Measurements from ENCODE around the gene CEP128. TPM values are rescaled to one million over a fixed set of nuclear protein-coding genes. Genes with fewer than 3 reads are reported as not detected.

Gene CEP128
- total and polyA plus RNA-seq, 3 experiments from 2014 or later = 5.4 to 17.1 (median 15.4) TPM

DNA sequence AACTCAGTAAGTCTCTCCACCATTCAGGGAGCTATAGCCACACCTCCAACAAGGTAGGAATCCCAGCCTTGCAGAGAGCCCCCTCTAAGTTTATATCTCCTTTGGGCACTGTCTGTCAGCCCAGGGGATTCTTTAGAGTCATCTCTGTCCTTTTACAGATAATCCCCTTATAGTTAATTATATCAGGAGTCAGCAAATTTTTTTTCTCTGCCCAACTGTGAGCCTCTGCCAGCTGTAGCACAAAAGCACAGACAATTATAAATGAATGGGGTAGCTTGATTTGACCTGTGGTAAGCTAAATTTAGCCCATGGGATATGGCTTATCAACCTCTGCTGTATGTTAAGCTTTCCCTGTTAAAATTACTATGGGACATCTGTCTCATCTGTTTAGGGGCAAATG is 8.3 kb downstream of the CEP128 start:
- no peak for DNase-seq
- ChIA-PET POLR2A (interaction anchor here (0.7 kb wide), 1 partner anchor 8 kb away, joined by 3 read pairs; no protein-coding TSS in a partner anchor), CTCF (interaction anchor here (0.8 to 1.2 kb wide), 3 partner anchors 9 to 54 kb away, joined by 3 read pairs; partner anchors contain the start of gene TSHR)
- H3K36me3 Mint-ChIP-seq = peaks cover 2 to 5% (median 3%) of the 10 kb centered on the region in 3 donors
- Histone ChIP-seq H3K36me3 (ENCODE audit: insufficient read depth, low read length) (no peaks in the 10 kb centered on the region), H3K27ac (ENCODE audit: low read depth, low read length) (no peak overlapping the region), H3K9me3 (ENCODE audit: low read length) (no peaks in the 10 kb centered on the region), H3K4me3 (ENCODE audit: low read length) (no peak overlapping the region), H3K4me1 (ENCODE audit: insufficient read depth, low read length) (peaks cover 24% of the 10 kb centered on the region), H3K27me3 (ENCODE audit: insufficient read depth, low read length, poor library complexity, severe bottlenecking) (no peaks in the 10 kb centered on the region)
- H3K4me1 Mint-ChIP-seq = peaks cover 40 to 66% (median 58%) of the 10 kb centered on the region in 3 donors
- H3K27ac Mint-ChIP-seq = peak overlapping the region in 6 of 8 donors; percentile 26 to 83 (median 60)
- H3K27me3 Mint-ChIP-seq = no peaks in the 10 kb centered on the region
- H3K4me3 Mint-ChIP-seq = peak overlapping the region in 1 of 7 donors; percentile 29
- no peaks in the 10 kb centered on the region for H3K9me3 Mint-ChIP-seq

DNA sequence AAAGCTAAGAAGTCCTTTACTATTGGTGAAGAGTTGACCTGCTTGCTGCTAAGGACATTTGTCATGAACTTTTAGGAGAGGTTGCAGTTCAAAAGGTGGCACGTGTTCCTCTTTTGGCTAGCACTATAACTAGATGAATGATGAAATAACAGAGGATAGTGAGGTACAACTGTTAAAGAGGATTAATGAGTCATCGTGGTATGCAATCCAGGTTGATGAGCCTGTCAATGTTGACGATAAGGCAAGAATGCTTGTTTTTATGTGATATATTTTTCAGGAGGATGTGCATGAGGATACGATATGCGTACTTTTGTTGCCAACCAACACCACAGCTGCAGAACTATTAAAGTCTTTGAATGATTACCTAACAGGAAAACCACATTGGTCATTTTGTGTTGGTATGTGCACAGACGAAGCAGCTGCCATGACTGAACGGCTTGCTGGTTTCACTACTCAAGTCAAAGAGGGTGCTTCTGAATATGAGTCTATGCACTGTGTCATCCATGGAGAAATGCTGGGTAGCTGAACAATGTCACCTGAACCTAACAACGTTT is 10.6 kb downstream of the CEP128 start:
- DNase-seq = peak in 3 of 5 donors; percentile 70 to 83 (median 80)
- no peaks in the 10 kb centered on the region for H3K9me3 Mint-ChIP-seq
- Histone ChIP-seq H3K27me3 (ENCODE audit: insufficient read depth, low read length, poor library complexity, severe bottlenecking) (no peaks in the 10 kb centered on the region), H3K4me1 (ENCODE audit: insufficient read depth, low read length) (peaks cover 24% of the 10 kb centered on the region), H3K9me3 (ENCODE audit: low read length) (no peaks in the 10 kb centered on the region), H3K27ac (ENCODE audit: low read depth, low read length) (peak overlapping the region; percentile 33), H3K36me3 (ENCODE audit: insufficient read depth, low read length) (no peaks in the 10 kb centered on the region), H3K4me3 (ENCODE audit: low read length) (no peak overlapping the region)
- H3K4me1 Mint-ChIP-seq = peaks cover 39 to 71% (median 68%) of the 10 kb centered on the region in 3 donors
- peak overlapping the region; percentile 2 to 70 (median 65) for H3K4me3 Mint-ChIP-seq
- H3K27ac Mint-ChIP-seq = peak overlapping the region; percentile 70 to 98 (median 92)
- H3K36me3 Mint-ChIP-seq = peaks cover 3 to 4% (median 4%) of the 10 kb centered on the region in 3 donors
- H3K27me3 Mint-ChIP-seq = no peaks in the 10 kb centered on the region
- CTCF ChIA-PET = interaction anchor here (1.1 to 2.5 kb wide), 6 partner anchors 10 to 290 kb away, joined by 3 to 12 read pairs (median 4); partner anchors contain the start of genes CEP128, GTF2A1 and TSHR
- POLR2A ChIA-PET = interaction anchor here (2.4 to 3.2 kb wide), 3 partner anchors 10 to 290 kb away, joined by 12 to 17 read pairs (median 13); partner anchors contain the start of genes CEP128 and GTF2A1

DNA sequence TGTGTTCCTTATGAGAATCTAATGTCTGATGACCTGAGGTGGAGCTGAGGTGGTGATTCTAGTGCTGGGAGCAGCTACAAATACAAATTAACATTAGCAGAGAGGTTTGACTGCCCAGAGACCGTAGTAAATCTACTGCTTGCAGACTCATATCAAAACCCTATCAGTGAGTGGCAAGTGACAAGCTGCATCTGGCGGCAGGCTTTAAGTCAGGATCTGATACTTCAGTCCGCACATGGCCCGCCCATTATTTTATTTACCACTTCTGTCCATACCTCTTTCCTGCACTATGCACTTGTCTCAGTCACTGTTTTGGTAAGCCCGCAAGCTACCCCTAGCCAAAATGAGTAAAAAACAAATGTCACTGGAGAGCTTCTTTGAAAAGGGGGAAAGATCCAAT is 11.4 kb downstream of the CEP128 start:
- Histone ChIP-seq H3K4me1 (ENCODE audit: insufficient read depth, low read length) (peaks cover 24% of the 10 kb centered on the region), H3K4me3 (ENCODE audit: low read length) (no peak overlapping the region), H3K36me3 (ENCODE audit: insufficient read depth, low read length) (no peaks in the 10 kb centered on the region), H3K9me3 (ENCODE audit: low read length) (no peaks in the 10 kb centered on the region), H3K27me3 (ENCODE audit: insufficient read depth, low read length, poor library complexity, severe bottlenecking) (no peaks in the 10 kb centered on the region), H3K27ac (ENCODE audit: low read depth, low read length) (peak overlapping the region; percentile 33)
- no peaks in the 10 kb centered on the region for H3K9me3 Mint-ChIP-seq
- peak overlapping the region in 6 of 7 donors; percentile 65 to 82 (median 68) for H3K4me3 Mint-ChIP-seq
- H3K36me3 Mint-ChIP-seq = peaks cover 2 to 7% (median 6%) of the 10 kb centered on the region in 3 donors
- H3K27ac Mint-ChIP-seq = peak overlapping the region; percentile 70 to 98 (median 92)
- DNase-seq = no peak
- CTCF ChIA-PET = interaction anchor here (0.9 to 2.5 kb wide), 4 partner anchors 11 to 57 kb away, joined by 3 to 12 read pairs (median 5); partner anchors contain the start of genes CEP128 and TSHR
- POLR2A ChIA-PET = interaction anchor here (0.8 to 3.2 kb wide), 4 partner anchors 11 to 291 kb away, joined by 3 to 17 read pairs (median 12); partner anchors contain the start of genes CEP128 and GTF2A1
- no peaks in the 10 kb centered on the region for H3K27me3 Mint-ChIP-seq
- peaks cover 42 to 79% (median 72%) of the 10 kb centered on the region in 3 donors for H3K4me1 Mint-ChIP-seq

DNA sequence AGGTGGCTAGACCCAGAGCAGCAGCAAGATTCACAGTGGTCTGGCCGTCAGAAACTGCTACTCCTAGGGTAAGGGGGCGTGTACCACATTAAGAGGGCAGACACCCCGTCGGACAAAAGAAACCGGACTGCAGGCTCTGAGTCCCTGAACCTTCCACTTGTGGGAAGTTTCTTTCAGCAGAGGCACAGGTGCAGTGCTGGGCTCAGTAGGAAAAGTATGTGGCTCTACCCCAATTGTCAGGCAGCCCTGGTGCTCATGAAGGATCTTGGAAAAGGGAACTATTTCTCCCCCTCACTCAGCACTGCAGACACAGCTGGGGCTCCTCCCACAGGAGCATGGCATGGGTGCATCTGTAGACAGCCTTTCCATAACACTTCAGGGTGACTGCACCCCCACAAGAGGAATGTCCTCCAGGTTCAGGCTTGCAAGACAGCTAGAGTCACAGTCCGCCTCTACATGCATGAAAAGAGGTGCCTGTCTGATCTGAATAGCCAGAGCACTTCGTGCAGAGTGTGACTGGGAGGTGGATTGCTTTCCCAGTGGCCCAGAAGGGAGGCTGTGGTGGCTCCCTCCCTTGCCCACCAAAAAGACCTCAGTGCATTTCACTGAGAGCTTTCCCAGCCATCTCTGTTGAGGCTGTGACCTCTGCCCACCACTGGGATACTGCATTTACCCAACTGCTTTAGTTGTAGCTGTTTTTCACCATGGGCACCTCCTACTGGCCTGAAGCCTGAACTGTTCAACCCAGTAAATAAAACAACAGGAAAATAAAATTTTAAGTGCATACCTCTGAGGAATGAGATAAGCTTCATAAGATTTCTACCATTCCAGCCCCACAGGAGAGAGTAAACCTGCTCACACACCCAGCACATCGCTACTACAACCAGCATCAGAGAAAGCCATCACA is 14.2 kb downstream of the CEP128 start:
- Histone ChIP-seq H3K9me3 (ENCODE audit: low read length) (no peaks in the 10 kb centered on the region), H3K27ac (ENCODE audit: low read depth, low read length) (no peak overlapping the region), H3K36me3 (ENCODE audit: insufficient read depth, low read length) (no peaks in the 10 kb centered on the region), H3K4me1 (ENCODE audit: insufficient read depth, low read length) (peaks cover 24% of the 10 kb centered on the region), H3K4me3 (ENCODE audit: low read length) (no peak overlapping the region), H3K27me3 (ENCODE audit: insufficient read depth, low read length, poor library complexity, severe bottlenecking) (no peaks in the 10 kb centered on the region)
- Mint-ChIP-seq H3K4me3 (no peak overlapping the region), H3K27ac (peak overlapping the region in 5 of 8 donors; percentile 15 to 97 (median 24)), H3K9me3 (no peaks in the 10 kb centered on the region), H3K4me1 (peaks cover 41 to 72% (median 55%) of the 10 kb centered on the region in 3 donors), H3K27me3 (no peaks in the 10 kb centered on the region), H3K36me3 (peaks cover 7 to 18% (median 12%) of the 10 kb centered on the region in 3 donors)
- DNase-seq = no peak
- ChIA-PET CTCF (no interaction called here), POLR2A (no interaction called here)

DNA sequence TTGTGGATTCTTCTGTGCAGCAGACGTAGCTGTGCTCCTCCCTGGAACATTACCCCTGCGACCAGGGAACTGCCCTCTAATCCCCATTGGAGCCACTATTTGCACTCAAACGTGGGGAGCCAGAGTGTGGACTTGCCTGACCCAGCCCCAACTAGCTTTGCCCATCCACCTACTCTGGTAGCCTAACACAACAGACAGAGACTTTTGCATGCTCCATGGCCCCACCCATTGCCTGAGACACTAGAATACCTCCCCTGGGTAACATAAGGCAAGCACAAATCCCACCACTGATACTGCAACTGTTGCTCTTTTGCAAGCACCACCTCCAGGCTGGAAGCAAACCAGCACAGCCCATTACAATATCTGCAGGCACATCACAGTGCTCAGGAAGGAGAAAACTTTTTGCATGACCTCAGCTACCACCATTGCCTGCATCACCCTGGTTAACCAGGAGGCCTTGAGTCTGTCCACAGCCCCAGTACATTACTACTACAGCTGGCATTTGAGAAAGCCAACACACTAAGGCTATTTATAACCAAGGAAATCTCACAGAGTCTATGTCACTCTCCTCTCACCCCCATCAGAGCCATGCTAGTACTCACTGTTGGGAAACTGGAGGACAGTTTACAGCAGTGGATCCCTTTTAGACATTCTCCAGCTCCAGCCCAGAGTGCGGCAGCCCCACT is 15.0 kb downstream of the CEP128 start:
- Mint-ChIP-seq H3K9me3 (no peaks in the 10 kb centered on the region), H3K27me3 (no peaks in the 10 kb centered on the region), H3K36me3 (peaks cover 7 to 18% (median 12%) of the 10 kb centered on the region in 3 donors), H3K4me3 (no peak overlapping the region), H3K4me1 (peaks cover 35 to 64% (median 47%) of the 10 kb centered on the region in 3 donors), H3K27ac (peak overlapping the region in 1 of 8 donors; percentile 60)
- no peak overlapping the region for H3K4me3 ChIP-seq (ENCODE audit: low read length)
- H3K9me3 ChIP-seq (ENCODE audit: low read length) = no peaks in the 10 kb centered on the region
- H3K4me1 ChIP-seq (ENCODE audit: insufficient read depth, low read length) = peaks cover 20% of the 10 kb centered on the region
- H3K36me3 ChIP-seq (ENCODE audit: insufficient read depth, low read length) = no peaks in the 10 kb centered on the region
- H3K27ac ChIP-seq (ENCODE audit: low read depth, low read length) = no peak overlapping the region
- CTCF ChIA-PET = no interaction called here
- H3K27me3 ChIP-seq (ENCODE audit: insufficient read depth, low read length, poor library complexity, severe bottlenecking) = no peaks in the 10 kb centered on the region
- POLR2A ChIA-PET = no interaction called here
- no peak for DNase-seq

DNA sequence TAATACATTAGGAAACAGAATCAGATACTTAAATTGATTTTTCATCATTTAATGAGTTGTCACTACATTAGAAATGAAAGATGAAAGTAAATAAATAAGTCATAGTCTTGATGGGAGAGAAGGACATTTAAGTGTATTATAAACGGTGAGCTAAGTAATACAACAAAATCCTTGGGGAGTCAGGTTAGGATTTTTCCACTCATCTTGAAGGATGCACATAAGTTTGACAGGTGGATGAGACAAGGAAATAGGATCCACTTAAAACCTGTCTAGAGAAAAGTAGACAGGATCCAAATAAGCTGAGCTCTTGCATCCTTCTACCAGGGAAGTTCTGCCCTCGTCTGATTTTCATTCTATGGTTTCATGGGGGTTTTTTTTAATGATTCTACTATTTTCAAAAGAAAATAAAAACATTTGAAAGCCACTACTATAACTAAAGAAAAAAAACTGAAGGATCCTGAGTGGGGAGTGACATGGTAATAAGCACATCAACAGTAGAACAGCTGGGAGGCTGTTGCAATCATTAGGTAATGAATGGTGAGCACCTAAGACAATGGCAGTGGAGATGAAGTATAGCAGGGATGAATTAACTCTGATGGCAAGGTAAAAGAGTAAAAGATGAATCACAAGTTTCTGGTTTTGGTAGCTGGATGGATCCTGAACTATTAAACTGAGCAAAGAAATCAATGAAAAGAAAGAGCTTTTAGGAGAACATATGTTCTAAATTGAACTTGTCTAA is 17.0 kb downstream of the CEP128 start:
- no peaks in the 10 kb centered on the region for H3K9me3 ChIP-seq (ENCODE audit: low read length)
- H3K4me3 ChIP-seq (ENCODE audit: low read length) = no peak overlapping the region
- H3K27me3 Mint-ChIP-seq = no peaks in the 10 kb centered on the region
- peaks cover 7 to 18% (median 12%) of the 10 kb centered on the region in 3 donors for H3K36me3 Mint-ChIP-seq
- no peak for DNase-seq
- peak overlapping the region in 2 of 8 donors; percentile 14 to 63 for H3K27ac Mint-ChIP-seq
- H3K9me3 Mint-ChIP-seq = no peaks in the 10 kb centered on the region
- ChIA-PET POLR2A (interaction anchor here (0.8 kb wide), 1 partner anchor 9 kb away, joined by 3 read pairs; no protein-coding TSS in a partner anchor), CTCF (no interaction called here)
- H3K4me1 ChIP-seq (ENCODE audit: insufficient read depth, low read length) = peaks cover under 1% of the 10 kb centered on the region
- no peak overlapping the region for H3K27ac ChIP-seq (ENCODE audit: low read depth, low read length)
- H3K27me3 ChIP-seq (ENCODE audit: insufficient read depth, low read length, poor library complexity, severe bottlenecking) = no peaks in the 10 kb centered on the region
- no peaks in the 10 kb centered on the region for H3K36me3 ChIP-seq (ENCODE audit: insufficient read depth, low read length)
- no peak overlapping the region for H3K4me3 Mint-ChIP-seq
- H3K4me1 Mint-ChIP-seq = peaks cover 15 to 44% (median 27%) of the 10 kb centered on the region in 3 donors

DNA sequence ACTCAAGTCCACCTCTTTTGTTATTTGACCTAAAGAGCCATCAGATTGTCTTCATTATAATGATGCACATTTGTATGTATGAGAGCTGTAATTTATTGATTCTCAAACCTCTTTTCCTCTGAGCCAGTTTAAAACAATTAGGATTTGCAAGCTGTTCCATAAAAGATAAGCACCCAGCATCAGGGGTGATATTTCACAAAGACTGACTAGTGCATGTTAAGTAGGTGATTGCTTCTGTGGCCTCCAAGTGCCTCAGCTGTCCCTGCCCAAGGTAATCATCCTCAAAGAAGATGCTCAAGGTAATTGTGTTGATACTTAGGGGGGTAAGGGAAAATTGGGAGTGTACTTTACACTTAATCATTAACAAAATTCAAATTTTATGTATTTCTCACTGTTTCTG is 18.2 kb downstream of the CEP128 start:
- Mint-ChIP-seq H3K9me3 (no peaks in the 10 kb centered on the region), H3K4me1 (peaks cover 8 to 32% (median 17%) of the 10 kb centered on the region in 3 donors), H3K27ac (peak overlapping the region in 1 of 8 donors; percentile 14), H3K36me3 (peaks cover 7 to 18% (median 11%) of the 10 kb centered on the region in 3 donors), H3K4me3 (no peak overlapping the region), H3K27me3 (no peaks in the 10 kb centered on the region)
- H3K9me3 ChIP-seq (ENCODE audit: low read length) = no peaks in the 10 kb centered on the region
- DNase-seq = no peak
- no peak overlapping the region for H3K4me3 ChIP-seq (ENCODE audit: low read length)
- H3K27me3 ChIP-seq (ENCODE audit: insufficient read depth, low read length, poor library complexity, severe bottlenecking) = no peaks in the 10 kb centered on the region
- POLR2A ChIA-PET = no interaction called here
- no peak overlapping the region for H3K27ac ChIP-seq (ENCODE audit: low read depth, low read length)
- CTCF ChIA-PET = no interaction called here
- H3K4me1 ChIP-seq (ENCODE audit: insufficient read depth, low read length) = no peaks in the 10 kb centered on the region
- H3K36me3 ChIP-seq (ENCODE audit: insufficient read depth, low read length) = no peaks in the 10 kb centered on the region

Measured in CD8-positive, alpha-beta memory T cell (primary cell).